Measurements from ENCODE around the gene TTC9.

Gene TTC9

GRCh38 chr14:70641548-70642302 lies at the start of gene TTC9:
Gene TTC9 (plus strand): TSS chr14:70641916. CDS start chr14:70642130, 214 bp downstream.
- DNase-seq, result no peak

GRCh38 chr14:70594461-70594860 lies 47.3 kb upstream of the TTC9 start:
- no peak for DNase-seq

GRCh38 chr14:70595443-70596185 lies 46.1 kb upstream of the TTC9 start:
- no peak for DNase-seq

- DNase-seq, result no peak
Measured at GRCh38 chr14:70597731-70598130, 44.0 kb upstream of the TTC9 start.

GRCh38 chr14:70599345-70599744 lies 42.4 kb upstream of the TTC9 start:
- no peak for DNase-seq

GRCh38 chr14:70600382-70601157 lies 41.1 kb upstream of the TTC9 start, which contains the start of gene MED6:
Gene MED6 (minus strand): TSS chr14:70600655. CDS start chr14:70600637, 18 bp downstream.
- peak; percentile 85 for DNase-seq

- DNase-seq, result no peak
Measured at GRCh38 chr14:70601162-70601561, 40.6 kb upstream of the TTC9 start.

GRCh38 chr14:70602254-70602653 lies 39.5 kb upstream of the TTC9 start:
- DNase-seq, result no peak

- no peak for DNase-seq
Measured at GRCh38 chr14:70611216-70611615, 30.5 kb upstream of the TTC9 start.

GRCh38 chr14:70616646-70617045 lies 25.1 kb upstream of the TTC9 start:
- no peak for DNase-seq

- no peak for DNase-seq
Measured at GRCh38 chr14:70618314-70618713, 23.4 kb upstream of the TTC9 start.

- DNase-seq, result no peak
Measured at GRCh38 chr14:70619708-70620107, 22.0 kb upstream of the TTC9 start.

GRCh38 chr14:70622111-70622712 lies 19.5 kb upstream of the TTC9 start:
- peak; percentile 10 for DNase-seq

GRCh38 chr14:70624972-70625371 lies 16.7 kb upstream of the TTC9 start:
- no peak for DNase-seq

GRCh38 chr14:70631948-70632347 lies 9.8 kb upstream of the TTC9 start:
- no peak for DNase-seq

- no peak for DNase-seq
Measured at GRCh38 chr14:70635971-70636595, 5.6 kb upstream of the TTC9 start.

- DNase-seq, result no peak
Measured at GRCh38 chr14:70638416-70638815, 3.3 kb upstream of the TTC9 start.

GRCh38 chr14:70640938-70641547 lies 673 bp upstream of the TTC9 start:
- DNase-seq, result no peak

GRCh38 chr14:70642303-70643235 lies 853 bp downstream of the TTC9 start:
- DNase-seq, result peak; percentile 61

GRCh38 chr14:70643967-70644366 lies 2.3 kb downstream of the TTC9 start:
- DNase-seq, result no peak

- DNase-seq, result no peak
Measured at GRCh38 chr14:70645892-70646291, 4.2 kb downstream of the TTC9 start.

Measured in KG1 (cell line).